Keratinocyte (primary cell): ENCODE results near the gene HNRNPLL. TPM values are rescaled to one million over a fixed set of nuclear protein-coding genes. Genes with fewer than 3 reads are reported as not detected.

Experiments
- DNase-seq: peaks from one replicate; pipeline ENCODE4 v3.0.0-alpha.2; 2011; ENCODE audit warnings: low read depth, missing footprints, low spot score
- FAIRE-seq: peaks from 2 replicates; lab custom pipeline; 2011; peaks lifted over from hg19 to GRCh38; lab: Jason Lieb, UNC
- H2AFZ ChIP-seq: 2 replicates; pipeline ENCODE4 v1.6.0; 2012; ENCODE audit warnings: low read length, control low read depth, inconsistent platforms; ENCODE audit not compliant: control insufficient read depth
- H3K27ac ChIP-seq: 2 replicates; pipeline ENCODE4 v1.5.1; 2011; ENCODE audit warnings: low read length; ENCODE audit not compliant: control insufficient read depth, insufficient read depth
- H3K27me3 ChIP-seq: 3 replicates; pipeline ENCODE4 v1.6.0; 2011; ENCODE audit warnings: low read length; ENCODE audit not compliant: control insufficient read depth, insufficient read depth; ENCODE audit errors: extremely low read depth
- H3K36me3 ChIP-seq, 2 experiments: 2 replicates in 1 of 2; 3 replicates in 1 of 2; pipeline ENCODE4 v1.5.1; 2011; ENCODE audit warnings: low read length in 2 of 2, mild to moderate bottlenecking in 1 of 2; ENCODE audit not compliant: control insufficient read depth in 2 of 2, insufficient read depth in 2 of 2; ENCODE audit errors: extremely low read depth in 1 of 2
- H3K4me1 ChIP-seq: 3 replicates; pipeline ENCODE4 v1.5.1; 2011; ENCODE audit warnings: low read length; ENCODE audit not compliant: control insufficient read depth, insufficient read depth; ENCODE audit errors: extremely low read depth
- H3K4me2 ChIP-seq: 3 replicates; pipeline ENCODE4 v1.6.0; 2011; ENCODE audit warnings: low read depth, low read length; ENCODE audit not compliant: control insufficient read depth, insufficient read depth; ENCODE audit errors: extremely low read depth
- H3K4me3 ChIP-seq, 3 experiments: fragments of 200-600 bp in 1 of 3; sonication (generic) in 1 of 3; 2 replicates in 2 of 3; 3 replicates in 1 of 3; pipeline ENCODE4 v1.5.1; 2011 to 2016; ENCODE audit warnings: low read length in 3 of 3, mild to moderate bottlenecking in 3 of 3, control low read depth in 2 of 3, inconsistent platforms in 1 of 3, low read depth in 1 of 3, mixed read lengths in 1 of 3, mixed run types in 1 of 3, moderate library complexity in 1 of 3; ENCODE audit not compliant: control insufficient read depth in 2 of 3, insufficient read depth in 2 of 3; ENCODE audit errors: extremely low read depth in 1 of 3
- H3K79me2 ChIP-seq: 2 replicates; pipeline ENCODE4 v1.6.0; 2012; ENCODE audit warnings: low read length; ENCODE audit not compliant: control insufficient read depth, insufficient read depth
- H3K9ac ChIP-seq: 3 replicates; pipeline ENCODE4 v1.6.0; 2011; ENCODE audit warnings: low read length; ENCODE audit not compliant: control insufficient read depth, insufficient read depth; ENCODE audit errors: extremely low read depth
- H3K9me1 ChIP-seq: 3 replicates; pipeline ENCODE4 v1.6.0; 2011; ENCODE audit warnings: low read length; ENCODE audit not compliant: control insufficient read depth, insufficient read depth; ENCODE audit errors: extremely low read depth
- H3K9me3 ChIP-seq: 2 replicates; pipeline ENCODE4 v1.5.1; 2012; ENCODE audit warnings: low read depth, low read length; ENCODE audit not compliant: control insufficient read depth
- H4K20me1 ChIP-seq: 3 replicates; pipeline ENCODE4 v1.6.0; 2011; ENCODE audit warnings: low read length; ENCODE audit not compliant: control insufficient read depth, insufficient read depth; ENCODE audit errors: extremely low read depth
- EZH2 ChIP-seq: IDR thresholded peaks from one replicate; pipeline ENCODE4 v1.6.1; 2012; ENCODE audit warnings: inconsistent platforms, mild to moderate bottlenecking, low read length, moderate library complexity
- dilution Hi-C: fragments of 300-500 bp; cut with MboI; formaldehyde crosslinking; loops from one replicate; pipeline ENCODE4 v1.7.0; 2020; ENCODE audit warnings: low sequenced_read_pairs; ENCODE audit not compliant: extremely low pct_ligation_motif_present
- polyA plus RNA-seq, 5 experiments: library from polyadenylated mRNA; depleted of rRNA in 3 of 5; stranded (reverse) in 3 of 5; stranded (forward) in 1 of 5; unstranded in 1 of 5; fragments of >200 nt; gene quantifications; 1 replicate in 1 of 5; 2 replicates in 3 of 5; 3 replicates in 1 of 5; pipeline versions ENCODE4 v1.2.1 to v1.2.3, GENCODE V29; 2011 to 2012; ENCODE audit warnings: missing spikeins in 2 of 5, low read depth in 1 of 5, low replicate concordance in 1 of 5
- TF ChIP-seq, protein P1 (sequence below), 3 experiments: IDR thresholded peaks in 1 of 3; conservative IDR thresholded peaks in 1 of 3; optimal IDR thresholded peaks in 1 of 3; 2 replicates in 2 of 3; 3 replicates in 1 of 3; pipeline versions ENCODE3 to v1.5.1; 2011; ENCODE audit warnings: low read length in 3 of 3, mild to moderate bottlenecking in 3 of 3, moderate library complexity in 2 of 3, control low read depth in 1 of 3, inconsistent platforms in 1 of 3; ENCODE audit not compliant: insufficient read depth in 2 of 3; ENCODE audit errors: extremely low read depth in 1 of 3

Gene HNRNPLL
- polyA plus RNA-seq, 1 donor (not counting 4 experiments of a cell fraction or from before 2014, with no cell fraction given) = 53.8 TPM

DNA sequence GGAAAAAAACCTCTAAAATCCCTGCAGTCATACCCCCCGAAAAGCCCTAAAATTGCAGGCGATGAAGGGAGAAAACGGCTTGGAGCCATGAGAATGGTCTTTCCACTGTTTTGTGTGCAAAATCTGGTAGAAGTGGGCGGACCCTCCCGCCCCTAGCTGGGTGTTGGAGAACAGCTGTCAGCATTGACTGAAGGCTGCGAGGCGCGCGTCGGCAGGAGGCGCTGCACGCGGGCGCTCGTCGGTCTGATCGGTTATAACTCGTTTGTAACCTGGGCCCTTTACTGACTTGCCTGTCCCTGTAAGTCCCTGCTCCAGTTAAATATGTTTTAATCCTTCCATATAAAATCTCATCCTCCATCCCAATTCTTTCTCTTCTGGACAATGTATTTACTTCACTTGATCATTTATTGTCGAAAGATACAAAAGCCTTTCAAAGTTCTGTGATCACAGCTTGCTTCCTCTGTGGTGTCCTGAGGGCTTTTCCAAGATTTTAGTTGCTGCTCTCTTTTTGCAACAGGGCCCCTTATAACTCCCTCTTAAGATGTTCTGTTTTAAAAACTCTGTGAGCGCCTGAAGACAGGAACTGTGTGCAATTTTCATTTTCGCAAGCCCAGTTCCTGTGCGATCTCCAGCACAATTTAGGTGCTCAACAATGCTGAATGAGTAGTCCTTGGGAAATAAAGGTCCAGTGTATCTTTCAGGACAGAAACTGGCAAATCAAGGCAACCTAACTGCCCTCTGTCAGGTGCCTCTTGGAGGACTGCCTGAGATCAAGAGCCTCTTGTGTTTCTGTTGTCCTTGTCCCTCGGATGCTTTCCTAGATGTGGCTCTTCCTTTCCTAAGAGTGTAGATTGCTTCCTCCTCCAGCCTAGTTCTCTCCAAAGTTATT lies 918 bp upstream of the HNRNPLL start:
- H4K20me1 ChIP-seq = no peaks in the 10 kb centered on the region
- TF ChIP-seq, protein P1, sequence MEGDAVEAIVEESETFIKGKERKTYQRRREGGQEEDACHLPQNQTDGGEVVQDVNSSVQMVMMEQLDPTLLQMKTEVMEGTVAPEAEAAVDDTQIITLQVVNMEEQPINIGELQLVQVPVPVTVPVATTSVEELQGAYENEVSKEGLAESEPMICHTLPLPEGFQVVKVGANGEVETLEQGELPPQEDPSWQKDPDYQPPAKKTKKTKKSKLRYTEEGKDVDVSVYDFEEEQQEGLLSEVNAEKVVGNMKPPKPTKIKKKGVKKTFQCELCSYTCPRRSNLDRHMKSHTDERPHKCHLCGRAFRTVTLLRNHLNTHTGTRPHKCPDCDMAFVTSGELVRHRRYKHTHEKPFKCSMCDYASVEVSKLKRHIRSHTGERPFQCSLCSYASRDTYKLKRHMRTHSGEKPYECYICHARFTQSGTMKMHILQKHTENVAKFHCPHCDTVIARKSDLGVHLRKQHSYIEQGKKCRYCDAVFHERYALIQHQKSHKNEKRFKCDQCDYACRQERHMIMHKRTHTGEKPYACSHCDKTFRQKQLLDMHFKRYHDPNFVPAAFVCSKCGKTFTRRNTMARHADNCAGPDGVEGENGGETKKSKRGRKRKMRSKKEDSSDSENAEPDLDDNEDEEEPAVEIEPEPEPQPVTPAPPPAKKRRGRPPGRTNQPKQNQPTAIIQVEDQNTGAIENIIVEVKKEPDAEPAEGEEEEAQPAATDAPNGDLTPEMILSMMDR (optimal IDR thresholded peaks at IDR 0.05 in 1 of 3, IDR thresholded peaks at IDR 0.05 in 1 of 3, conservative IDR thresholded peaks at IDR 0.05 in 1 of 3; ENCODE audit: extremely low read depth in 1 of 3, insufficient read depth in 2 of 3, low read length in 3 of 3) = peak; percentile 94 to 97 (median 97)
- TF ChIP-seq EZH2 = no peak
- H3K4me1 ChIP-seq = peaks cover 23% of the 10 kb centered on the region
- H3K9me1 ChIP-seq = no peaks in the 10 kb centered on the region
- peak overlapping the region; percentile 68 for H3K9ac ChIP-seq
- no peak for DNase-seq
- FAIRE-seq = no peak
- H3K4me3 ChIP-seq = peak overlapping the region; percentile 86 to 93 (median 90)
- peak overlapping the region; percentile 97 for H3K4me2 ChIP-seq
- dilution Hi-C loops = loop anchor here (25.0 kb wide), 1 partner anchor 109 kb away; no protein-coding TSS in a partner anchor
- H3K9me3 ChIP-seq = no peaks in the 10 kb centered on the region
- peaks cover 38% of the 10 kb centered on the region for H3K79me2 ChIP-seq
- no peaks in the 10 kb centered on the region for H3K27me3 ChIP-seq
- H3K36me3 ChIP-seq = no peaks in the 10 kb centered on the region
- H3K27ac ChIP-seq = no peak overlapping the region
- H2AFZ ChIP-seq = peak overlapping the region; percentile 97

DNA sequence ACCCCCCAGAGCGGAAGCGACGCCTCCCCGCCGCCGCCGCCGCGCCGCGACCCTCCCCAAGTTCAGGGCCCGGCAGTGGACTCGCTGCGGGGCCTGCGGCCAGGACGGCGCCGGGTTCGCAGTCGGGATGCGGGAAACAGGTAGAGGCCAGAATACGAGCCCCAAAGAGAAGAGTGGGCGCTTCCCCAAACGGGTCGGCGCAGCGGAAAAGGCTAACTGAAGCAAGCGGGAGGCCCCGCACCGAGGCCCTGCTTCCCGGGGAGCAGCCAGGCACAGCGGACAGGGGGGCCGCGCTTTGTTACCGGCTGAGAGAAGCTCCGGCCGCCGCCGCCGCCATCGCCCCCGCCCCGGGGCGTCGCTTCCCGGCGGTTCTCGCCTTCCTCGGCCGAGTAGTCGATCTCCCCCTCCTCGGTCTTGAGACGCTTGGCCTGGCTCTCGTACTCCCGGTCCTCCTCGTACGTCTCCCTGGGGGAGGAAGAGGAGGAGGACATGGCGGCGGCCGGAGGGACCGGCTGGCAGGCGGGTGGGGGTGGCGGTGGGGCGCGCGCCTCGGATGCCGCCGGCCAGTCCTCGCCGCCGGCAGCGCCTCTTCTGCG lies 494 bp downstream of the HNRNPLL start:
- peaks cover 52% of the 10 kb centered on the region for H3K79me2 ChIP-seq

More for the DNA sequence above, 494 bp downstream of the HNRNPLL start:
- no peaks in the 10 kb centered on the region for H3K27me3 ChIP-seq
- DNase-seq = no peak
- no peaks in the 10 kb centered on the region for H3K9me1 ChIP-seq
- dilution Hi-C loops = loop anchor here (25.0 kb wide), 1 partner anchor 110 kb away; no protein-coding TSS in a partner anchor
- FAIRE-seq = no peak
- no peaks in the 10 kb centered on the region for H3K36me3 ChIP-seq
- H2AFZ ChIP-seq = peak overlapping the region; percentile 80
- TF ChIP-seq, protein P1 (optimal IDR thresholded peaks at IDR 0.05 in 1 of 3, IDR thresholded peaks at IDR 0.05 in 1 of 3, conservative IDR thresholded peaks at IDR 0.05 in 1 of 3; ENCODE audit: extremely low read depth in 1 of 3, insufficient read depth in 2 of 3, low read length in 3 of 3) = no peak
- no peak for TF ChIP-seq EZH2
- H3K9ac ChIP-seq = peak overlapping the region; percentile 85
- peak overlapping the region; percentile 95 for H3K4me2 ChIP-seq
- no peaks in the 10 kb centered on the region for H4K20me1 ChIP-seq
- peaks cover 19% of the 10 kb centered on the region for H3K4me1 ChIP-seq
- H3K9me3 ChIP-seq = no peaks in the 10 kb centered on the region
- peak overlapping the region; percentile 68 for H3K27ac ChIP-seq
- H3K4me3 ChIP-seq = peak overlapping the region; percentile 88 to 96 (median 90)
